AG09319 (cell line): ENCODE results near the gene TAF1L.

Experiments
- DNase-seq: peaks from one replicate; pipeline ENCODE4 v3.0.0-alpha.2; 2010; ENCODE audit warnings: low read depth; ENCODE audit errors: extremely low read depth
- CTCF ChIP-seq: IDR thresholded peaks from 2 replicates; pipeline ENCODE4 v1.5.1; 2011; ENCODE audit warnings: low read depth, mild to moderate bottlenecking, inconsistent platforms, low read length, moderate library complexity

TAF1L gene

GRCh38 chr9:32635362-32635761 lies at the start of gene TAF1L:
TSS of gene TAF1L (minus strand) at chr9:32635669. CDS start at chr9:32635579, 90 bp downstream.
- DNase-seq: no peak
- no peak for TF ChIP-seq CTCF

GRCh38 chr9:32681751-32682150 lies 46.3 kb upstream of the TAF1L start:
- no peak for TF ChIP-seq CTCF
- no peak for DNase-seq

- no peak for TF ChIP-seq CTCF
- DNase-seq: no peak
Measured at GRCh38 chr9:32677931-32678330, 42.5 kb upstream of the TAF1L start.

- no peak for TF ChIP-seq CTCF
Measured at GRCh38 chr9:32672469-32672868, 37.0 kb upstream of the TAF1L start.

GRCh38 chr9:32671333-32671732 lies 35.9 kb upstream of the TAF1L start:
- TF ChIP-seq CTCF: no peak
- DNase-seq: no peak

More at GRCh38 chr9:32672469-32672868, 37.0 kb upstream of the TAF1L start:
- no peak for DNase-seq

GRCh38 chr9:32665101-32665500 lies 29.6 kb upstream of the TAF1L start:
- no peak for DNase-seq
- TF ChIP-seq CTCF: no peak

- no peak for DNase-seq
- TF ChIP-seq CTCF: no peak
Measured at GRCh38 chr9:32663741-32664140, 28.3 kb upstream of the TAF1L start.
